ENCODE data around the gene TRABD2B. TPM values are rescaled to one million over a fixed set of nuclear protein-coding genes. Genes with fewer than 3 reads are reported as not detected.

Gene TRABD2B
- total RNA-seq, 4 donors from 2014 or later = 0.63 to 3.1 (median 1.7) TPM

- WGBS, 2 donors = 55 to 58% methylated on average over 17 of the region's 17 CpGs
- no peak for TF ChIP-seq CTCF (IDR thresholded peaks at IDR 0.05)
- no peak for TF ChIP-seq POLR2A (IDR thresholded peaks at IDR 0.05)
- DNase-seq (ENCODE audit: low spot score in 2 of 2) = no peak
- intact Hi-C loops (cut with DNase I; ENCODE audit: low total_unique reads) = no loop called here
- H3K4me3 ChIP-seq (ENCODE audit: low read depth, poor library complexity, severe bottlenecking) = no peak overlapping the region
These were observed 115.4 kb downstream of the TRABD2B start for GRCh38 chr1:47881505-47882442.

- TF ChIP-seq POLR2A (IDR thresholded peaks at IDR 0.05) (no peak), CTCF (IDR thresholded peaks at IDR 0.05) (no peak)
- no peak for DNase-seq (ENCODE audit: low spot score in 2 of 2)
- intact Hi-C loops (cut with DNase I; ENCODE audit: low total_unique reads) = no loop called here
- H3K4me3 ChIP-seq (ENCODE audit: low read depth, poor library complexity, severe bottlenecking) = no peak overlapping the region
- 90% methylated on average over 4 of the region's 4 CpGs for WGBS, 2 donors
These were observed 120.6 kb downstream of the TRABD2B start for GRCh38 chr1:47876587-47876963.

GRCh38 chr1:47875831-47876586 lies 121.2 kb downstream of the TRABD2B start:
- WGBS, 2 donors = 80 to 88% methylated on average over 5 of the region's 5 CpGs
- no peak for DNase-seq (ENCODE audit: low spot score in 2 of 2)
- TF ChIP-seq CTCF (IDR thresholded peaks at IDR 0.05) (no peak), POLR2A (IDR thresholded peaks at IDR 0.05) (no peak)

GRCh38 chr1:47875036-47875435 lies 122.1 kb downstream of the TRABD2B start:
- TF ChIP-seq CTCF (IDR thresholded peaks at IDR 0.05) = no peak
- no peak for TF ChIP-seq POLR2A (IDR thresholded peaks at IDR 0.05)
- intact Hi-C loops (cut with DNase I; ENCODE audit: low total_unique reads) = no loop called here
- WGBS, 2 donors = 85 to 87% methylated on average over 6 of the region's 6 CpGs
- no peak overlapping the region for H3K4me3 ChIP-seq (ENCODE audit: low read depth, poor library complexity, severe bottlenecking)
- no peak for DNase-seq (ENCODE audit: low spot score in 2 of 2)

More at GRCh38 chr1:47875831-47876586, 121.2 kb downstream of the TRABD2B start:
- intact Hi-C loops (cut with DNase I; ENCODE audit: low total_unique reads) = no loop called here
- no peak overlapping the region for H3K4me3 ChIP-seq (ENCODE audit: low read depth, poor library complexity, severe bottlenecking)

GRCh38 chr1:47873337-47873736 lies 123.8 kb downstream of the TRABD2B start:
- intact Hi-C loops (cut with DNase I; ENCODE audit: low total_unique reads) = no loop called here
- WGBS, 2 donors = 55 to 56% methylated on average over 6 of the region's 6 CpGs
- DNase-seq (ENCODE audit: low spot score in 2 of 2) = no peak
- no peak overlapping the region for H3K4me3 ChIP-seq (ENCODE audit: low read depth, poor library complexity, severe bottlenecking)
- no peak for TF ChIP-seq CTCF (IDR thresholded peaks at IDR 0.05)
- no peak for TF ChIP-seq POLR2A (IDR thresholded peaks at IDR 0.05)

Data from lower leg skin (tissue), 4 donors.